ENCODE measurements around the gene F13A1. TPM values are rescaled to one million over a fixed set of nuclear protein-coding genes. Genes with fewer than 3 reads are reported as not detected.
"Not testable (repeated sequence)": the region's sequence is repeated elsewhere in the genome, so short reads cannot be mapped to it uniquely, and the experiment has no call there.

Gene F13A1
- total RNA-seq, 3 donors from 2014 or later (not counting 1 experiment from before 2014, with no cell fraction given) = 6.6 to 32.5 (median 16.1) TPM

DNA sequence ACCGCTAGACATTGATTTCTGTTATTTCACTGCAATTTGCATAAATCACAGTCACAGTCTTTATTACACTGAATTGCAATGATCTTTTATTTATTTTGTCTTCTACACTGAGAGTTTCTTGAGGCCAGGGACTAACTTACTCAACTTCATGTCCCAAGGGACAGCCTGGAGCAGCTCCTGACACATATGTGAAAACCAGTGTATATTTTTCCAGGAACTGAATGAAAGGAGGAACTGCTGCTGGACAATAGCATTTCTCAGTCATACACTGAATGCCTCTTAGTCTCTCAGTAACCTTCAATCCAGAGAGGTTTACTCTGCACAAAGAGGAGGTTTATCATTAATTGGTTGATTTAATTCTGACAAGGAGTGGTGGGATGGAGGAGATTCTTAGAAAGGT is 5.9 kb downstream of the F13A1 start:
- Mint-ChIP-seq H3K27me3 (ENCODE audit: low read depth in 2 of 2) (peaks cover 25 to 61% of the 10 kb centered on the region in 2 donors), H3K4me3 (no peak overlapping the region), H3K4me1 (no peaks in the 10 kb centered on the region), H3K36me3 (no peaks in the 10 kb centered on the region), H3K9me3 (no peaks in the 10 kb centered on the region), H3K27ac (no peak overlapping the region)
- H3K4me3 ChIP-seq (ENCODE audit: low read length) = no peak overlapping the region
- H3K9me3 ChIP-seq (ENCODE audit: control insufficient read depth, insufficient read depth, low read length) = no peaks in the 10 kb centered on the region
- intact Hi-C loops (cut with micrococcal nuclease) = no loop called here
- TF ChIP-seq, protein P1, sequence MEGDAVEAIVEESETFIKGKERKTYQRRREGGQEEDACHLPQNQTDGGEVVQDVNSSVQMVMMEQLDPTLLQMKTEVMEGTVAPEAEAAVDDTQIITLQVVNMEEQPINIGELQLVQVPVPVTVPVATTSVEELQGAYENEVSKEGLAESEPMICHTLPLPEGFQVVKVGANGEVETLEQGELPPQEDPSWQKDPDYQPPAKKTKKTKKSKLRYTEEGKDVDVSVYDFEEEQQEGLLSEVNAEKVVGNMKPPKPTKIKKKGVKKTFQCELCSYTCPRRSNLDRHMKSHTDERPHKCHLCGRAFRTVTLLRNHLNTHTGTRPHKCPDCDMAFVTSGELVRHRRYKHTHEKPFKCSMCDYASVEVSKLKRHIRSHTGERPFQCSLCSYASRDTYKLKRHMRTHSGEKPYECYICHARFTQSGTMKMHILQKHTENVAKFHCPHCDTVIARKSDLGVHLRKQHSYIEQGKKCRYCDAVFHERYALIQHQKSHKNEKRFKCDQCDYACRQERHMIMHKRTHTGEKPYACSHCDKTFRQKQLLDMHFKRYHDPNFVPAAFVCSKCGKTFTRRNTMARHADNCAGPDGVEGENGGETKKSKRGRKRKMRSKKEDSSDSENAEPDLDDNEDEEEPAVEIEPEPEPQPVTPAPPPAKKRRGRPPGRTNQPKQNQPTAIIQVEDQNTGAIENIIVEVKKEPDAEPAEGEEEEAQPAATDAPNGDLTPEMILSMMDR (IDR thresholded peaks at IDR 0.05) = no peak
- H3K27me3 ChIP-seq (ENCODE audit: control insufficient read depth, insufficient read depth, low read length) = peaks cover 7% of the 10 kb centered on the region
- no peak for DNase-seq
- no peak for ATAC-seq
- H3K4me1 ChIP-seq (ENCODE audit: control insufficient read depth, insufficient read depth, low read length) = no peaks in the 10 kb centered on the region
- 91% methylated on average over 1 of the region's 1 CpG for WGBS (ENCODE audit: insufficient coverage)
- H3K27ac ChIP-seq (ENCODE audit: low read length) = no peak overlapping the region
- H3K36me3 ChIP-seq (ENCODE audit: control insufficient read depth, insufficient read depth, low read length) = no peaks in the 10 kb centered on the region

DNA sequence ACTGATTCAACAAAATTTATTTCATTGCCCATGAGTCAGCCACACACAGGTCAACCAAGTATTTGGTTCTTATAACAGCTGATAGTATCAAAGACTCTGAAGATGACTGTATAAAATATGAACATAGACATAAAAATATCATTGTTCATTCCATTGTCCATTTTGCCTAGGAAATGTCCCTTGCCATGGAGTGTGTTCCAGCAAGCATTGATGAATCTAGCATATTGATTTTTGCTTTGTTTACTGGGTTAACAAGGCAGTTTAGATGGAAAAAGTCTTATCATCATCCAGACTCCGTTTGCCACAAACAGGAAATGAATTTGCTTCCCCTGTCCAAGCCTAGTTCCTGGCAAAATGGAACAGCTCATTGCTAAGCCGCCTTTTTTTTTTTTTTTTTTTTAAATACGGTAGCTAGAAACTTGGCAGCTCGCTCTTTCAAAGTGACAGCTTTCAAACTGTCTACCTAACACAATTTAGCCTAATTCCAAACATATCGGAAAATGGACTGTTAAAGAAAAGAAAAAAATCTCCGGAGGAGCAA is 7.5 kb downstream of the F13A1 start:
- Mint-ChIP-seq H3K4me3 (no peak overlapping the region), H3K4me1 (no peaks in the 10 kb centered on the region), H3K9me3 (no peaks in the 10 kb centered on the region), H3K27ac (no peak overlapping the region), H3K27me3 (ENCODE audit: low read depth in 2 of 2) (peaks cover 19 to 52% of the 10 kb centered on the region in 2 donors), H3K36me3 (no peaks in the 10 kb centered on the region)
- WGBS (ENCODE audit: insufficient coverage) = 4% methylated on average over 2 of the region's 6 CpGs
- DNase-seq (no peak), ATAC-seq (no peak)
- Histone ChIP-seq H3K27ac (ENCODE audit: low read length) (no peak overlapping the region), H3K4me1 (ENCODE audit: control insufficient read depth, insufficient read depth, low read length) (no peaks in the 10 kb centered on the region), H3K27me3 (ENCODE audit: control insufficient read depth, insufficient read depth, low read length) (peaks cover 7% of the 10 kb centered on the region), H3K4me3 (ENCODE audit: low read length) (no peak overlapping the region), H3K36me3 (ENCODE audit: control insufficient read depth, insufficient read depth, low read length) (no peaks in the 10 kb centered on the region), H3K9me3 (ENCODE audit: control insufficient read depth, insufficient read depth, low read length) (no peaks in the 10 kb centered on the region)
- TF ChIP-seq, protein P1 (IDR thresholded peaks at IDR 0.05) = no peak
- intact Hi-C loops (cut with micrococcal nuclease) = no loop called here

DNA sequence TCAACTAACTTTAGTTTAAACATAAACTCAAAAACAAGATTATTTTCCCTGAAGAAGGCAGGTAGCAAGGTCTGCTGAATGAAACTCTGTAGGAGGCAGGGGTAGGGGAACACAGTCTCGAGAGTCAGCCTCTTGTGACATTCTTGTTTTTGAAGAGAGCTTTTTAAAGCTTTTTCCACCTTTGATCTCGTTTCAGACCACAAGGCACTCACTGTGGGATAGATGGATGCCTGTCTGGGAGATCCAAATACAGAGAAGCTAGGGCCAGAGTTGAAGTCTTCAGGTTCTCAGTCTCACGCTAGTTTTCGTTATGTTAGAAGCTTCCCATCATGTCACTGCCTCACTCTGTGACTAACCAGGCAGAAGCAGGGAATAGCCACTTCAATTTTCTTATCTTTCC is 14.9 kb downstream of the F13A1 start:
- Mint-ChIP-seq H3K27me3 (ENCODE audit: low read depth in 2 of 2) (peaks cover 18 to 22% of the 10 kb centered on the region in 2 donors), H3K9me3 (no peaks in the 10 kb centered on the region), H3K4me3 (no peak overlapping the region), H3K27ac (no peak overlapping the region), H3K4me1 (no peaks in the 10 kb centered on the region), H3K36me3 (no peaks in the 10 kb centered on the region)
- 86% methylated on average over 4 of the region's 4 CpGs for whole genome bisulfite sequencing (ENCODE audit: insufficient coverage)
- no peak for ATAC-seq
- Histone ChIP-seq H3K4me1 (ENCODE audit: control insufficient read depth, insufficient read depth, low read length) (no peaks in the 10 kb centered on the region), H3K27me3 (ENCODE audit: control insufficient read depth, insufficient read depth, low read length) (peaks cover 2% of the 10 kb centered on the region), H3K9me3 (ENCODE audit: control insufficient read depth, insufficient read depth, low read length) (no peaks in the 10 kb centered on the region), H3K27ac (ENCODE audit: low read length) (no peak overlapping the region), H3K4me3 (ENCODE audit: low read length) (no peak overlapping the region), H3K36me3 (ENCODE audit: control insufficient read depth, insufficient read depth, low read length) (no peaks in the 10 kb centered on the region)
- DNase-seq = no peak
- intact Hi-C loops (cut with micrococcal nuclease) = no loop called here
- TF ChIP-seq, protein P1 (IDR thresholded peaks at IDR 0.05) = no peak

DNA sequence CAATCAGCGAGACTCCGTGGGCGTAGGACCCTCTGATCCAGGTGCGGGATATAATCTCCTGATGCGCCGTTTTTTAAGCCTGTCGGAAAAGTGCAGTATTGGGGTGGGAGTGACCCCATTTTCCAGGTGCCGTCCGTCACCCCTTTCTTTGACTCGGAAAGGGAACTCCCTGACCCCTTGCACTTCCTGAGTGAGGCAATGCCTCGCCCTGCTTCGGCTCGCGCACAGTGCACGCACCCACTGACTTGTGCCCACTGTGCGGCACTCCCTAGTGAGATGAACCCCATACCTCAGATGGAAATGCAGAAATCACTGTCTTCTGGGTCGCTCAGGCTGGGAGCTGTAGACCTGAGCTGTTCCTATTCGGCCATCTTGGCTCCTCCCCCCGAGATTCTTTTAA is 20.1 kb downstream of the F13A1 start:
- 91% methylated on average over 19 of the region's 19 CpGs for WGBS (ENCODE audit: insufficient coverage)
- H3K4me1 Mint-ChIP-seq; H3K36me3 ChIP-seq (ENCODE audit: control insufficient read depth, insufficient read depth, low read length); H3K27ac ChIP-seq (ENCODE audit: low read length); H3K4me3 ChIP-seq (ENCODE audit: low read length); intact Hi-C loops (cut with micrococcal nuclease); H3K27ac Mint-ChIP-seq; DNase-seq; H3K9me3 ChIP-seq (ENCODE audit: control insufficient read depth, insufficient read depth, low read length); H3K4me1 ChIP-seq (ENCODE audit: control insufficient read depth, insufficient read depth, low read length); H3K36me3 Mint-ChIP-seq; H3K9me3 Mint-ChIP-seq; H3K4me3 Mint-ChIP-seq; H3K27me3 ChIP-seq (ENCODE audit: control insufficient read depth, insufficient read depth, low read length); ATAC-seq: not testable (repeated sequence)
- H3K27me3 Mint-ChIP-seq (ENCODE audit: low read depth in 2 of 2) = peaks cover 14 to 15% of the 10 kb centered on the region in 2 donors
